WTC11 (cell line): Measurements from ENCODE around the gene APBB3. TPM values are rescaled to one million over a fixed set of nuclear protein-coding genes. Genes with fewer than 3 reads are reported as not detected.

ENCODE experiments used
- ATAC-seq: fragments of 200-7000 bp; cut with Tn5 transposase; 2 replicates; pipeline ENCODE4 v1.10.0; 2021; ENCODE audit warnings: mild to moderate bottlenecking, moderate library complexity
- CTCF ChIA-PET: fragments of 300-600 bp; sonication (Branson Sonifier 250); formaldehyde crosslinking; loops from one replicate; lab custom pipeline; 2021; ENCODE audit warnings: antibody characterized with exemption; lab: Charles Lee
- POLR2A ChIA-PET: fragments of 350-600 bp; sonication (Branson Sonifier 250); formaldehyde crosslinking; loops from one replicate; lab custom pipeline; 2021; ENCODE audit warnings: antibody characterized with exemption; lab: Charles Lee
- DNase-seq: peaks from one replicate; pipeline ENCODE4 v3.0.0; 2021; ENCODE audit warnings: low spot score
- H3K27ac Mint-ChIP-seq: 2 replicates; pipeline ENCODE4 v1.8.0; 2021; ENCODE audit warnings: mixed read lengths
- H3K27me3 Mint-ChIP-seq: 2 replicates; pipeline ENCODE4 v1.8.0; 2021; ENCODE audit warnings: low read depth, mild to moderate bottlenecking, moderate library complexity, mixed read lengths
- H3K36me3 Mint-ChIP-seq: 2 replicates; pipeline ENCODE4 v1.8.0; 2021; ENCODE audit warnings: mixed read lengths
- H3K4me1 Mint-ChIP-seq: 2 replicates; pipeline ENCODE4 v1.8.0; 2022; ENCODE audit warnings: mixed read lengths
- H3K4me3 Mint-ChIP-seq: 2 replicates; pipeline ENCODE4 v1.8.0; 2021; ENCODE audit warnings: mild to moderate bottlenecking, moderate library complexity, mixed read lengths
- H3K9me3 Mint-ChIP-seq: 2 replicates; pipeline ENCODE4 v1.8.0; 2021; ENCODE audit warnings: mixed read lengths
- AFF4 ChIP-seq: sonication (generic); formaldehyde crosslinking; IDR thresholded peaks from 2 replicates; pipeline ENCODE4 v1.8.1; 2023; ENCODE audit warnings: mild to moderate bottlenecking, missing genetic modification reagents, borderline replicate concordance
- ATF2 ChIP-seq: sonication (generic); formaldehyde crosslinking; IDR thresholded peaks from 2 replicates; pipeline ENCODE4 v1.8.1; 2022; ENCODE audit warnings: low read depth, missing genetic modification reagents, borderline replicate concordance
- MLX ChIP-seq: sonication (generic); formaldehyde crosslinking; IDR thresholded peaks from 2 replicates; pipeline ENCODE4 v1.8.1; 2023; ENCODE audit warnings: mild to moderate bottlenecking, missing genetic modification reagents, moderate library complexity
- NFYB ChIP-seq: sonication (generic); formaldehyde crosslinking; conservative IDR thresholded peaks from 2 replicates; pipeline ENCODE4 v1.8.0; 2022; ENCODE audit warnings: low read depth, missing genetic modification reagents
- NR1H2 ChIP-seq: sonication (generic); formaldehyde crosslinking; IDR thresholded peaks from 2 replicates; pipeline ENCODE4 v1.9.0; 2021; ENCODE audit warnings: mild to moderate bottlenecking, moderate library complexity, missing genetic modification reagents
- ZNF423 ChIP-seq: fragments of 250-450 bp; sonication (Bioruptor Pico); IDR thresholded peaks from 2 replicates; pipeline ENCODE4 v2.1.2; 2022; ENCODE audit warnings: mild to moderate bottlenecking, moderate library complexity
- ZNF425 ChIP-seq: fragments of 250-450 bp; sonication (Bioruptor Pico); conservative IDR thresholded peaks from 2 replicates; pipeline ENCODE4 v1.9.0; 2021; ENCODE audit warnings: mild to moderate bottlenecking
- ZSCAN18 ChIP-seq: fragments of 250-450 bp; sonication (Bioruptor Pico); IDR thresholded peaks from 2 replicates; pipeline ENCODE4 v2.1.2; 2022; ENCODE audit warnings: mild to moderate bottlenecking, moderate library complexity
- total RNA-seq: library from RNA; stranded (reverse); gene quantifications from 3 replicates; pipeline ENCODE4 v1.2.3, GENCODE V29; 2021
- TF ChIP-seq, protein P1 (sequence below): sonication (generic); formaldehyde crosslinking; IDR thresholded peaks from 2 replicates; pipeline ENCODE4 v1.8.1; 2022; ENCODE audit warnings: missing genetic modification reagents, borderline replicate concordance

The APBB3 gene
- total RNA-seq, 1 experiment from 2014 or later = 25.9 TPM

- TF ChIP-seq AFF4 (CRISPR knock-in tag) (no peak), NR1H2 (no peak), ZNF423 (CRISPR knock-in tag) (no peak), ATF2 (CRISPR knock-in tag) (no peak), MLX (CRISPR knock-in tag) (no peak), ZNF425 (CRISPR knock-in tag) (no peak), ZSCAN18 (CRISPR knock-in tag) (no peak)
- TF ChIP-seq, protein P1, sequence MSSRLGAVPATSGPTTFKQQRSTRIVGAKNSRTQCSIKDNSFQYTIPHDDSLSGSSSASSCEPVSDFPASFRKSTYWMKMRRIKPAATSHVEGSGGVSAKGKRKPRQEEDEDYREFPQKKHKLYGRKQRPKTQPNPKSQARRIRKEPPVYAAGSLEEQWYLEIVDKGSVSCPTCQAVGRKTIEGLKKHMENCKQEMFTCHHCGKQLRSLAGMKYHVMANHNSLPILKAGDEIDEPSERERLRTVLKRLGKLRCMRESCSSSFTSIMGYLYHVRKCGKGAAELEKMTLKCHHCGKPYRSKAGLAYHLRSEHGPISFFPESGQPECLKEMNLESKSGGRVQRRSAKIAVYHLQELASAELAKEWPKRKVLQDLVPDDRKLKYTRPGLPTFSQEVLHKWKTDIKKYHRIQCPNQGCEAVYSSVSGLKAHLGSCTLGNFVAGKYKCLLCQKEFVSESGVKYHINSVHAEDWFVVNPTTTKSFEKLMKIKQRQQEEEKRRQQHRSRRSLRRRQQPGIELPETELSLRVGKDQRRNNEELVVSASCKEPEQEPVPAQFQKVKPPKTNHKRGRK = no peak
These were observed 37.7 kb upstream of the APBB3 start (continued) for GRCh38 chr5:140602147-140602546.

GRCh38 chr5:140600096-140600495, 35.7 kb upstream of the APBB3 start:
- ATAC-seq (no peak), DNase-seq (no peak)
- Mint-ChIP-seq H3K27me3 (peaks cover 30% of the 10 kb centered on the region), H3K4me3 (no peak overlapping the region), H3K9me3 (peaks cover 9% of the 10 kb centered on the region; the same call in 1 of the 2 replicates)
- CTCF ChIA-PET = interaction anchor here (0.6 to 0.9 kb wide), 2 partner anchors 35 to 562 kb away, joined by 3 read pairs; no protein-coding TSS in a partner anchor
- TF ChIP-seq NFYB (CRISPR knock-in tag) (no peak), AFF4 (CRISPR knock-in tag) (no peak)
- TF ChIP-seq, all 79 proteins: peak for 0
- Mint-ChIP-seq H3K4me1 (no peaks in the 10 kb centered on the region), H3K36me3 (no peaks in the 10 kb centered on the region), H3K27ac (no peak overlapping the region)
- POLR2A ChIA-PET = no interaction called here
